ENCODE measurements around the gene PLCH1.

Gene PLCH1

DNA sequence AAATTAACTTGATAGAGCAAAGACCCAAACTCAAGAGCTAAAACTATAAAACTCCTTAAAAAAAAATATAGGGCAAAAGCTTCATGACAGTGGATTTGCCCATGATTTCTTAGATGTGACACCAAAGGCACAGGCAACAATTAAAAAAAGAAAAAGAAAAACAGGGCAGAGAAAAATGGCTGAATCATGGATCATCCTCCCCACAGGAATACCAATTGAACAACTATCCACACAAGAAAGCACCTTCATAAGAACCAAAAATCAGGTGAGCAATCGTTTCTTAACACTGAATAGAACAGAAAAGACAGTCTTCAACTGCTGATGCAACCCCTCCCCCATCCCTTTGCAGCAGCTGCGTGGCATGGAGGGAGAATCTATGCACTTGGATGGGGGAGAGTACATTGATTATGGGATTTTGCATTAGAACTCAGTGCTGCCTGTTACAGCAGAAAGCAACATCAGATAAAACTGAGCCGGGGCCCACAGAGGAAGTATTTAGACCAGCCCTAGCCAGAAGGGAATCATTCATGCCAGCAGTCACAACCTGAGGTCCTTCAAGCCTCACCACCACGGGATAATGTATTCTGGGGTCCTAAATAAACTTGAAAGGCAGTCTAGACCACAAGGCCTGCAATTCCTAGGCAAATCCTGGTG is 45.5 kb upstream of the PLCH1 start:
- TF ChIP-seq, protein P1, sequence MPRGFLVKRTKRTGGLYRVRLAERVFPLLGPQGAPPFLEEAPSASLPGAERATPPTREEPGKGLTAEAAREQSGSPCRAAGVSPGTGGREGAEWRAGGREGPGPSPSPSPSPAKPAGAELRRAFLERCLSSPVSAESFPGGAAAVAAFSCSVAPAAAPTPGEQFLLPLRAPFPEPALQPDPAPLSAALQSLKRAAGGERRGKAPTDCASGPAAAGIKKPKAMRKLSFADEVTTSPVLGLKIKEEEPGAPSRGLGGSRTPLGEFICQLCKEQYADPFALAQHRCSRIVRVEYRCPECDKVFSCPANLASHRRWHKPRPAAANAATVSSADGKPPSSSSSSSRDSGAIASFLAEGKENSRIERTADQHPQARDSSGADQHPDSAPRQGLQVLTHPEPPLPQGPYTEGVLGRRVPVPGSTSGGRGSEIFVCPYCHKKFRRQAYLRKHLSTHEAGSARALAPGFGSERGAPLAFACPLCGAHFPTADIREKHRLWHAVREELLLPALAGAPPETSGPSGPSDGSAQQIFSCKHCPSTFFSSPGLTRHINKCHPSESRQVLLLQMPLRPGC (tag by site-specific recombination; IDR thresholded peaks at IDR 0.05) = no peak
- TF ChIP-seq ZBTB17 (tag by site-specific recombination; IDR thresholded peaks at IDR 0.05) (peak; percentile 82), ZNF10 (tag by site-specific recombination; IDR thresholded peaks at IDR 0.05) (peak; percentile 45; the same call in 1 of the 2 replicates)
- Histone ChIP-seq H3K4me1 (ENCODE audit: control insufficient read depth, insufficient read depth, low read length) (no peaks in the 10 kb centered on the region), H3K36me3 (ENCODE audit: control insufficient read depth in 2 of 2, insufficient read depth in 1 of 2, low read length in 2 of 2) (peaks cover 0 to 13% of the 10 kb centered on the region in 2 experiments; a peak in 1 of 3 replicates), H3K27ac (ENCODE audit: extremely low read depth, low read depth, low read length) (no peak overlapping the region), H3K4me3 (ENCODE audit: low read depth, low read length) (no peak overlapping the region), H3K9me3 (ENCODE audit: control insufficient read depth, insufficient read depth, low read depth, low read length) (no peaks in the 10 kb centered on the region)
- CTCF ChIA-PET = interaction anchor here (0.6 kb wide), 1 partner anchor 80 kb away, joined by 3 read pairs; no protein-coding TSS in a partner anchor
- POLR2A ChIA-PET = no interaction called here

DNA sequence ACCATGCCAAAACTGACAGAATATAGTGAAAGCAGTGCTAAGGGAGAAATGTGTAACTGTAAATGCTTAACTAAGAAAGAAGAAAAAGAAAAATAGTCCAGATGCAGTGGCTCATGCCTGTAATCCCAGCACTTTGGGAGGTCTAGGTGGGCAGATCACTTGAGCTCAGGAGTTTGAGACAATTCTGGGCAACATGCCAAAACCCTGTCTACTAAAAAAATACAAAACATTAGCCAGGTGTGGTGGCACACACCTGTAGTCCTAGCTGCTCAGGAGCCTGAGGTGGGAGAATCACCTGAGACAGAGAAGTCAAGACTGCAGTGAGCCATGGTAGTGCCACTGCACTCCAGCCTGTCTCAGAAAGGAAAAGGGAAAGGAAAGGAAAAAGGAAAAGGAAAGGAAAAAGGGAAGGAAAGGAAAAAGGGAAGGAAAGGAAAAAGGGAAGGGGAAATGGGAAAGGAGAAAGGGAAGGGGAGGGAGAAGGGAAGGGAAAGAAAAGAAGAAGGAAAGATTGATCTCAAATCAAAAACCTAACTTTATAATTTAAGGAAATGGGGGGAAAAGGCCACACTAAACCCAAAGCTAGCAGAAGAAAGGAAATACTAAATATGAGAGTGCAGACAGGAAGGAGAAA is 40.9 kb upstream of the PLCH1 start:
- no peak overlapping the region for H3K27ac ChIP-seq (ENCODE audit: extremely low read depth, low read depth, low read length)
- TF ChIP-seq ZNF350 (tag by site-specific recombination; IDR thresholded peaks at IDR 0.05) (no peak), ZNF366 (tag by site-specific recombination; conservative IDR thresholded peaks at IDR 0.05) (peak; percentile 73), ZNF837 (tag by site-specific recombination; IDR thresholded peaks at IDR 0.05) (no peak), ZNF37A (tag by site-specific recombination; IDR thresholded peaks at IDR 0.05) (no peak), ZNF157 (tag by site-specific recombination; IDR thresholded peaks at IDR 0.05) (no peak), SCRT2 (tag by site-specific recombination; IDR thresholded peaks at IDR 0.05) (no peak), ZNF76 (tag by site-specific recombination; IDR thresholded peaks at IDR 0.05; ENCODE audit: borderline replicate concordance, low read depth) (no peak), TCF7L2 (IDR thresholded peaks at IDR 0.05; ENCODE audit: borderline replicate concordance, low read depth, low read length) (no peak), REPIN1 (tag by site-specific recombination; IDR thresholded peaks at IDR 0.05; ENCODE audit: low read depth) (no peak), ZNF658 (tag by site-specific recombination; IDR thresholded peaks at IDR 0.05) (no peak), PRDM1 (tag by site-specific recombination; IDR thresholded peaks at IDR 0.05) (peak; percentile 100), IKZF3 (tag by site-specific recombination; IDR thresholded peaks at IDR 0.05) (peak; percentile 47; the same call in 1 of the 2 replicates), ZNF707 (tag by site-specific recombination; IDR thresholded peaks at IDR 0.05) (no peak), ZXDB (tag by site-specific recombination; IDR thresholded peaks at IDR 0.05) (no peak)
- TF ChIP-seq, protein P2, sequence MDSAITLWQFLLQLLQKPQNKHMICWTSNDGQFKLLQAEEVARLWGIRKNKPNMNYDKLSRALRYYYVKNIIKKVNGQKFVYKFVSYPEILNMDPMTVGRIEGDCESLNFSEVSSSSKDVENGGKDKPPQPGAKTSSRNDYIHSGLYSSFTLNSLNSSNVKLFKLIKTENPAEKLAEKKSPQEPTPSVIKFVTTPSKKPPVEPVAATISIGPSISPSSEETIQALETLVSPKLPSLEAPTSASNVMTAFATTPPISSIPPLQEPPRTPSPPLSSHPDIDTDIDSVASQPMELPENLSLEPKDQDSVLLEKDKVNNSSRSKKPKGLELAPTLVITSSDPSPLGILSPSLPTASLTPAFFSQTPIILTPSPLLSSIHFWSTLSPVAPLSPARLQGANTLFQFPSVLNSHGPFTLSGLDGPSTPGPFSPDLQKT (IDR thresholded peaks at IDR 0.05; ENCODE audit: borderline replicate concordance, low read depth, low read length) = no peak
- TF ChIP-seq, protein P3, sequence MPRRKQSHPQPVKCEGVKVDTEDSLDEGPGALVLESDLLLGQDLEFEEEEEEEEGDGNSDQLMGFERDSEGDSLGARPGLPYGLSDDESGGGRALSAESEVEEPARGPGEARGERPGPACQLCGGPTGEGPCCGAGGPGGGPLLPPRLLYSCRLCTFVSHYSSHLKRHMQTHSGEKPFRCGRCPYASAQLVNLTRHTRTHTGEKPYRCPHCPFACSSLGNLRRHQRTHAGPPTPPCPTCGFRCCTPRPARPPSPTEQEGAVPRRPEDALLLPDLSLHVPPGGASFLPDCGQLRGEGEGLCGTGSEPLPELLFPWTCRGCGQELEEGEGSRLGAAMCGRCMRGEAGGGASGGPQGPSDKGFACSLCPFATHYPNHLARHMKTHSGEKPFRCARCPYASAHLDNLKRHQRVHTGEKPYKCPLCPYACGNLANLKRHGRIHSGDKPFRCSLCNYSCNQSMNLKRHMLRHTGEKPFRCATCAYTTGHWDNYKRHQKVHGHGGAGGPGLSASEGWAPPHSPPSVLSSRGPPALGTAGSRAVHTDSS (tag by site-specific recombination; IDR thresholded peaks at IDR 0.05) = no peak
- TF ChIP-seq, protein P4, sequence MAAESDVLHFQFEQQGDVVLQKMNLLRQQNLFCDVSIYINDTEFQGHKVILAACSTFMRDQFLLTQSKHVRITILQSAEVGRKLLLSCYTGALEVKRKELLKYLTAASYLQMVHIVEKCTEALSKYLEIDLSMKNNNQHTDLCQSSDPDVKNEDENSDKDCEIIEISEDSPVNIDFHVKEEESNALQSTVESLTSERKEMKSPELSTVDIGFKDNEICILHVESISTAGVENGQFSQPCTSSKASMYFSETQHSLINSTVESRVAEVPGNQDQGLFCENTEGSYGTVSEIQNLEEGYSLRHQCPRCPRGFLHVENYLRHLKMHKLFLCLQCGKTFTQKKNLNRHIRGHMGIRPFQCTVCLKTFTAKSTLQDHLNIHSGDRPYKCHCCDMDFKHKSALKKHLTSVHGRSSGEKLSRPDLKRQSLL (tag by site-specific recombination; IDR thresholded peaks at IDR 0.05) = no peak
- no peaks in the 10 kb centered on the region for H3K9me3 ChIP-seq (ENCODE audit: control insufficient read depth, insufficient read depth, low read depth, low read length)
- peaks cover 0 to 1% of the 10 kb centered on the region in 2 experiments; a peak in 2 of 3 replicates for H3K36me3 ChIP-seq (ENCODE audit: control insufficient read depth in 2 of 2, insufficient read depth in 1 of 2, low read length in 2 of 2)
- H3K4me1 ChIP-seq (ENCODE audit: control insufficient read depth, insufficient read depth, low read length) = no peaks in the 10 kb centered on the region
- ChIA-PET POLR2A (no interaction called here), CTCF (no interaction called here)
- H3K4me3 ChIP-seq (ENCODE audit: low read depth, low read length) = no peak overlapping the region
